Stomach (tissue), 9 donors: ENCODE results near the gene CREM. TPM values are rescaled to one million over a fixed set of nuclear protein-coding genes. Genes with fewer than 3 reads are reported as not detected.

Source experiments
- DNase-seq, 2 donors: peaks; one replicate each; pipeline versions ENCODE4 v3.0.0 to v3.0.0-alpha.2; 2013 to 2019
- H3K27ac ChIP-seq, 5 donors: fragments of 200-600 bp in 4 of 5; sonication (generic) in 4 of 5; one replicate each; pipeline ENCODE4 v1.5.1; 2013 to 2019; ENCODE audit warnings: mild to moderate bottlenecking in 1 of 5, moderate library complexity in 1 of 5
- H3K27me3 ChIP-seq, 3 donors: fragments of 200-600 bp; sonication (generic); one replicate each; pipeline ENCODE4 v1.5.1; 2017 to 2019; ENCODE audit warnings: mixed run types in 1 of 3
- H3K36me3 ChIP-seq, 4 donors: fragments of 200-600 bp; sonication (generic); 1 replicate in 3 of 4; 2 replicates in 1 of 4; pipeline ENCODE4 v1.5.1; 2016 to 2019
- H3K4me1 ChIP-seq, 4 donors: fragments of 200-600 bp; sonication (generic); one replicate each; pipeline ENCODE4 v1.5.1; 2016 to 2019
- H3K4me3 ChIP-seq, 4 donors: fragments of 200-600 bp; sonication (generic) in 3 of 4; one replicate each; pipeline ENCODE4 v1.5.1; 2016 to 2019; ENCODE audit warnings: mild to moderate bottlenecking in 1 of 4
- H3K9me3 ChIP-seq, 4 donors: fragments of 200-600 bp; sonication (generic); one replicate each; pipeline ENCODE4 v1.5.1; 2016 to 2019
- CTCF ChIP-seq, 7 experiments: fragments of 450-650 bp in 4 of 7; fragments of 200-600 bp in 3 of 7; sonication (generic) in 3 of 7; IDR thresholded peaks; one replicate each; pipeline ENCODE4 v1.5.1; 2016 to 2019; ENCODE audit warnings: antibody characterized with exemption in 7 of 7, control low read depth in 2 of 7, mild to moderate bottlenecking in 1 of 7
- EP300 ChIP-seq: sonication (generic); formaldehyde crosslinking; IDR thresholded peaks from one replicate; pipeline ENCODE4 v1.6.1; 2017; ENCODE audit warnings: antibody characterized with exemption
- POLR2A ChIP-seq, 4 donors: fragments of 450-650 bp; IDR thresholded peaks; one replicate each; pipeline ENCODE4 v1.6.1; 2016; ENCODE audit warnings: antibody characterized with exemption in 4 of 4, control low read depth in 2 of 4, mild to moderate bottlenecking in 1 of 4, moderate library complexity in 1 of 4
- POLR2AphosphoS5 ChIP-seq, 3 donors: sonication (generic); formaldehyde crosslinking; IDR thresholded peaks; one replicate each; pipeline ENCODE4 v1.6.1; 2016; ENCODE audit warnings: antibody characterized with exemption in 3 of 3
- WGBS, 5 donors: extraction: QIAGEN DNeasy Blood & Tissue Kit in 3 of 5; methylation state at CpG; one replicate each; pipeline versions ENCODE4 v1.1.5 to v1.1.7; 2013 to 2018; 5-methylcytosine and 5-hydroxymethylcytosine counted together
- intact Hi-C: fragments of 100-400 bp; cut with DNase I; formaldehyde crosslinking; loops from one replicate; pipeline ENCODE4 v1.15.1; 2023; ENCODE audit warnings: low total_unique reads
- polyA plus RNA-seq, 3 donors: library from polyadenylated mRNA; stranded (reverse); fragments of 200-250 nt; gene quantifications; one replicate each; pipeline ENCODE4 v1.2.3, GENCODE V29; 2013
- total RNA-seq, 5 donors: library from RNA; depleted of rRNA; stranded (reverse); fragments of >200 nt; gene quantifications; one replicate each; pipeline versions ENCODE4 v1.1.0 to v1.2.3, GENCODE V29; 2014 to 2016
- donor health status: healthy with polysubstance abuse.
- donor health status: Bipolar disorder and iron deficiency.
- donor health status: healthy.

Gene CREM
- total and polyA plus RNA-seq, 8 donors = 9.6 to 67.8 (median 32.7) TPM

GRCh38 chr10:35200487-35200886 lies 73.8 kb downstream of the CREM start:
- intact Hi-C loops = no loop called here
- no peaks in the 10 kb centered on the region for H3K27me3 ChIP-seq
- H3K4me1 ChIP-seq = peaks cover 0 to 15% (median 9%) of the 10 kb centered on the region in 4 donors
- no peak for TF ChIP-seq CTCF (IDR thresholded peaks at IDR 0.05)
- no peak for TF ChIP-seq POLR2AphosphoS5 (IDR thresholded peaks at IDR 0.05)
- TF ChIP-seq POLR2A (IDR thresholded peaks at IDR 0.05) = no peak
- TF ChIP-seq EP300 = no peak
- no peak overlapping the region for H3K27ac ChIP-seq
- H3K36me3 ChIP-seq = no peaks in the 10 kb centered on the region
- H3K9me3 ChIP-seq = no peaks in the 10 kb centered on the region
- 50 to 81% (median 74%) methylated on average over 1 of the region's 1 CpG for WGBS, 5 donors
- H3K4me3 ChIP-seq = no peak overlapping the region
- DNase-seq = no peak

GRCh38 chr10:35201234-35201633 lies 74.6 kb downstream of the CREM start:
- Histone ChIP-seq H3K36me3 (no peaks in the 10 kb centered on the region), H3K27me3 (no peaks in the 10 kb centered on the region), H3K4me3 (no peak overlapping the region), H3K27ac (no peak overlapping the region), H3K4me1 (peaks cover 0 to 15% (median 7%) of the 10 kb centered on the region in 4 donors), H3K9me3 (no peaks in the 10 kb centered on the region)
- DNase-seq = no peak
- TF ChIP-seq POLR2A (IDR thresholded peaks at IDR 0.05) = no peak
- TF ChIP-seq EP300 = no peak
- TF ChIP-seq POLR2AphosphoS5 (IDR thresholded peaks at IDR 0.05) = no peak
- TF ChIP-seq CTCF (IDR thresholded peaks at IDR 0.05) = no peak
- intact Hi-C loops = no loop called here
- 92 to 97% (median 92%) methylated on average over 4 of the region's 4 CpGs for WGBS, 5 donors

- no peak for TF ChIP-seq POLR2A (IDR thresholded peaks at IDR 0.05)
- TF ChIP-seq EP300 = no peak
- TF ChIP-seq POLR2AphosphoS5 (IDR thresholded peaks at IDR 0.05) = no peak
- no peak for TF ChIP-seq CTCF (IDR thresholded peaks at IDR 0.05)
- H3K9me3 ChIP-seq = no peaks in the 10 kb centered on the region
- no peak overlapping the region for H3K4me3 ChIP-seq
- H3K36me3 ChIP-seq = peaks cover 0 to 5% (median 2%) of the 10 kb centered on the region in 4 donors
- H3K27me3 ChIP-seq = no peaks in the 10 kb centered on the region
- no peak overlapping the region for H3K27ac ChIP-seq
- intact Hi-C loops = no loop called here
- no peak for DNase-seq
- peaks cover 0 to 10% (median 3%) of the 10 kb centered on the region in 4 donors for H3K4me1 ChIP-seq
Observed at GRCh38 chr10:35202050-35202449, 75.4 kb downstream of the CREM start.

- intact Hi-C loops = no loop called here
- H3K27me3 ChIP-seq = no peaks in the 10 kb centered on the region
- 71 to 84% (median 73%) methylated on average over 4 of the region's 4 CpGs for WGBS, 5 donors
- TF ChIP-seq POLR2A (IDR thresholded peaks at IDR 0.05) (no peak), POLR2AphosphoS5 (IDR thresholded peaks at IDR 0.05) (no peak), CTCF (IDR thresholded peaks at IDR 0.05) (no peak)
- H3K27ac ChIP-seq = no peak overlapping the region
- H3K36me3 ChIP-seq = peaks cover 0 to 18% (median 6%) of the 10 kb centered on the region in 4 donors
- DNase-seq = no peak
- no peak overlapping the region for H3K4me3 ChIP-seq
- H3K4me1 ChIP-seq = peaks cover 0 to 10% (median 3%) of the 10 kb centered on the region in 4 donors
- no peaks in the 10 kb centered on the region for H3K9me3 ChIP-seq
Observed at GRCh38 chr10:35203745-35204144, 77.1 kb downstream of the CREM start.
